AG09319 (cell line): Measurements from ENCODE around the gene ACOX3.

Experiments
- DNase-seq: peaks from one replicate; pipeline ENCODE4 v3.0.0-alpha.2; 2010; ENCODE audit warnings: low read depth; ENCODE audit errors: extremely low read depth
- CTCF ChIP-seq: IDR thresholded peaks from 2 replicates; pipeline ENCODE4 v1.5.1; 2011; ENCODE audit warnings: low read depth, mild to moderate bottlenecking, inconsistent platforms, low read length, moderate library complexity

Gene ACOX3

GRCh38 chr4:8320386-8320750, 120.2 kb downstream of the ACOX3 start:
- no peak for TF ChIP-seq CTCF
- DNase-seq = no peak

GRCh38 chr4:8319731-8320385, 120.7 kb downstream of the ACOX3 start:
- TF ChIP-seq CTCF = no peak
- no peak for DNase-seq

- no peak for TF ChIP-seq CTCF
- no peak for DNase-seq
Observed at GRCh38 chr4:8319061-8319460, 121.5 kb downstream of the ACOX3 start.

- TF ChIP-seq CTCF = no peak
- DNase-seq = no peak
Observed at GRCh38 chr4:8318509-8318908, 122.0 kb downstream of the ACOX3 start.

GRCh38 chr4:8317474-8317873, 123.0 kb downstream of the ACOX3 start:
- DNase-seq = no peak
- no peak for TF ChIP-seq CTCF

- TF ChIP-seq CTCF = no peak
- no peak for DNase-seq
Observed at GRCh38 chr4:8316911-8317351, 123.6 kb downstream of the ACOX3 start.
